OCI-LY1 (cell line): ENCODE results near the gene ADAM11.

Experiments
- EZH2 ChIP-seq: fragments of 200-600 bp; sonication (generic), shearing (Covaris generic); IDR thresholded peaks from 2 replicates; pipeline ENCODE4 v1.8.0; 2017; ENCODE audit warnings: borderline replicate concordance, mixed run types, mild to moderate bottlenecking, antibody characterized with exemption, low read length, moderate library complexity, mixed read lengths
- TF ChIP-seq, protein P1 (sequence below): fragments of 200-600 bp; sonication (generic), shearing (Covaris generic); IDR thresholded peaks from 2 replicates; pipeline ENCODE4 v1.5.1; 2017; ENCODE audit warnings: mild to moderate bottlenecking, antibody characterized with exemption, low read length, moderate library complexity, mixed read lengths

DNA sequence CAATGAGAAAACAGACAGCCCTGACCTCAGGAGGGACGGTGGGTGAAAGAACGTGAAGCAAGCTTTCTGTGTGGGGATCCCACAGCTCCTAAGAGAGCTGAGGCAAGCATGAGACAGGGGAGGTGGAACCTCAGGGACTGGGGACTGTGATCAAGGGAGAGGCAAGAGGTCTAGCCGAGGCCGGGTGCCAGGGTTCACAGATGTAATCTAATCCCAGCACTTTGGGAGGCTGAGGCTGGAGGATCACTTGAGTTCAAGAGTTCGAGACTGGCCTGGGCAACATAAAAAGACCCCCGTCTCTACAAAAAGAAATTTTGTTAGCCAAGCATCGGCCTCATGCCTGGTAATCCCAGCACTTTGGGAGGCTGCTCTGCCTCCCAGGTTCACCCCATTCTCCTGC, 4.5 kb upstream of the ADAM11 start:
- TF ChIP-seq, protein P1, sequence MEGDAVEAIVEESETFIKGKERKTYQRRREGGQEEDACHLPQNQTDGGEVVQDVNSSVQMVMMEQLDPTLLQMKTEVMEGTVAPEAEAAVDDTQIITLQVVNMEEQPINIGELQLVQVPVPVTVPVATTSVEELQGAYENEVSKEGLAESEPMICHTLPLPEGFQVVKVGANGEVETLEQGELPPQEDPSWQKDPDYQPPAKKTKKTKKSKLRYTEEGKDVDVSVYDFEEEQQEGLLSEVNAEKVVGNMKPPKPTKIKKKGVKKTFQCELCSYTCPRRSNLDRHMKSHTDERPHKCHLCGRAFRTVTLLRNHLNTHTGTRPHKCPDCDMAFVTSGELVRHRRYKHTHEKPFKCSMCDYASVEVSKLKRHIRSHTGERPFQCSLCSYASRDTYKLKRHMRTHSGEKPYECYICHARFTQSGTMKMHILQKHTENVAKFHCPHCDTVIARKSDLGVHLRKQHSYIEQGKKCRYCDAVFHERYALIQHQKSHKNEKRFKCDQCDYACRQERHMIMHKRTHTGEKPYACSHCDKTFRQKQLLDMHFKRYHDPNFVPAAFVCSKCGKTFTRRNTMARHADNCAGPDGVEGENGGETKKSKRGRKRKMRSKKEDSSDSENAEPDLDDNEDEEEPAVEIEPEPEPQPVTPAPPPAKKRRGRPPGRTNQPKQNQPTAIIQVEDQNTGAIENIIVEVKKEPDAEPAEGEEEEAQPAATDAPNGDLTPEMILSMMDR: no peak
- no peak for TF ChIP-seq EZH2
